Measurements from ENCODE around the gene TPO.

TPO gene

DNA sequence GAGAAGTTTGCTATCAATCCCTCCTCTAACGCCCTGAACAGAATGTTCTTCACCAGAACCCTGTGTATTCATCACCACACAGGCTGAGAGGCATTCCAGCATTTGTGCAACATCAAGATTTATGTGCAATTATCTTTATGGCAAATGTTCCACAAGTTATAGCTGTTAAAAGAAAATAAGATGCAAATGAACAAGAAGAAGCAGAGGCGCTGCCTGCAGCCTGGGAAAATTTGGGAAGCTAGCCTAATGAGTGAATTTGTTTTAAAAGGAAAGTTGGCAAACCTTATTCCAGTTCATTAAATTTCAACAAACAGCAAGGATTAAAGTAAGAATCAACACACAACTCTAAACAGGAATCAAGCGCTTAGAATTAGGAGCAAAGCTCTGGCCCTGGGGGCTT, 5.3 kb downstream of the TPO start:
- TF ChIP-seq, protein P1, sequence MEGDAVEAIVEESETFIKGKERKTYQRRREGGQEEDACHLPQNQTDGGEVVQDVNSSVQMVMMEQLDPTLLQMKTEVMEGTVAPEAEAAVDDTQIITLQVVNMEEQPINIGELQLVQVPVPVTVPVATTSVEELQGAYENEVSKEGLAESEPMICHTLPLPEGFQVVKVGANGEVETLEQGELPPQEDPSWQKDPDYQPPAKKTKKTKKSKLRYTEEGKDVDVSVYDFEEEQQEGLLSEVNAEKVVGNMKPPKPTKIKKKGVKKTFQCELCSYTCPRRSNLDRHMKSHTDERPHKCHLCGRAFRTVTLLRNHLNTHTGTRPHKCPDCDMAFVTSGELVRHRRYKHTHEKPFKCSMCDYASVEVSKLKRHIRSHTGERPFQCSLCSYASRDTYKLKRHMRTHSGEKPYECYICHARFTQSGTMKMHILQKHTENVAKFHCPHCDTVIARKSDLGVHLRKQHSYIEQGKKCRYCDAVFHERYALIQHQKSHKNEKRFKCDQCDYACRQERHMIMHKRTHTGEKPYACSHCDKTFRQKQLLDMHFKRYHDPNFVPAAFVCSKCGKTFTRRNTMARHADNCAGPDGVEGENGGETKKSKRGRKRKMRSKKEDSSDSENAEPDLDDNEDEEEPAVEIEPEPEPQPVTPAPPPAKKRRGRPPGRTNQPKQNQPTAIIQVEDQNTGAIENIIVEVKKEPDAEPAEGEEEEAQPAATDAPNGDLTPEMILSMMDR (IDR thresholded peaks at IDR 0.05; ENCODE audit: low read depth, low read length) = no peak
- H3K4me3 ChIP-seq (replicated peaks in 1 of 2; ENCODE audit: low read depth in 2 of 2, low read length in 2 of 2) = no peak overlapping the region
- DNase-seq (ENCODE audit: low read depth in 2 of 2) = no peak

DNA sequence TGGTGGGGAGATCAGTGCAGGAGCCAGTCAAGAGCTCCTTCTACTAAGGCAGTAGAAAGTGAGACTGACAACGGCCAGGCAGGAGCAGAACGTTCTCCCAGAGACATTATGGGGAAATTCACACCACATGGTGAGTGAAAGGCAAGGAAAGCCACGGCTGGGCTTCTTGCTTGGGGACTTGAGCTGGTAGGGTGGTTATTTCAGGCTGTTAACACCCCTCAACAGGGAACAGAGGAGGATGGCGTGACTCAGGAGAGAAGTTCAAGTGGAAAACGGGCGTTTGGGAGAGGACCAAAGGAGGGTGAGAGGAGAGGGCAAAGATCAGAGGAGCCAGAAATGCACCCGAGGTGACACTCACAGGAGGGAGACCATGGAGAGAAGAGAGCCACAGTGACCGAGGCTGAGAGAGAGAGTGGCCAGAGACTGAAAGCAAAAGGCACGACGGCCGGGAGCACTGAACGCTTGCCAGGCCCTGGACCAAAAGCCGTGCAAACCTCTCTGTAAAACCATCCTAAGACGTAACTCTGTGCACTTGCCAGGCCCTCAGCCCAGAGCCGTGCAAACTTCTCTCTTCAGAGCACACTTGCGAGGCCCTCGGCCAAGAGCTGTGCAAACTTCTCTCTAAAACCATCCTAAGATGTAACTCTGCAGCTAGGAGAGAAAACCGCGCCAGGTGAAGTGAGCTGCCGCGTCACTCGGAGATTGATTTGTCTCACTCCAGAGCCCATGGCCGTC, 7.7 kb downstream of the TPO start:
- H3K4me3 ChIP-seq (replicated peaks in 1 of 2; ENCODE audit: low read depth in 2 of 2, low read length in 2 of 2) = no peak overlapping the region
- TF ChIP-seq, protein P1 (IDR thresholded peaks at IDR 0.05; ENCODE audit: low read depth, low read length) = no peak
- no peak for DNase-seq (ENCODE audit: low read depth in 2 of 2)

DNA sequence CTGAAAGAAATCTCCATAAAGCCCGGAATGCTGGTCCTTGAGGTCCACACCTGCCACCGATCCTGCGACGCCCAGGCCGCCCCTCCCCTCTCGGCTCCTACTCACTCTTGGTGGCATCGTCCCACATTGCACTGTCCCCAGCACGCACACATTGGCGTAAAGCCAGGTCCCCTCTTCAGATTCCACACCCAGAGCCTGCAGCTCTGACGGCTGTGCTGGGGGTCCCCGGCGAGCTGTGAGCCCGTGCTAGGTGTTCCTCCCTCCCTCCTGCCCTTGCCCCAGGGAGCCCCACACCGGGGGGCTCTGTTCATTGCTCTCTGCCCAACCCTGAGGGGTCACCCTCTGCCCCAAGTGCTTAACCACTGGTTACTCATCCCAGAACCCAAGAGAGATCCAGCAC, 8.5 kb downstream of the TPO start:
- DNase-seq (ENCODE audit: low read depth in 2 of 2) = no peak
- H3K4me3 ChIP-seq (replicated peaks in 1 of 2; ENCODE audit: low read depth in 2 of 2, low read length in 2 of 2) = no peak overlapping the region
- TF ChIP-seq, protein P1 (IDR thresholded peaks at IDR 0.05; ENCODE audit: low read depth, low read length) = no peak

DNA sequence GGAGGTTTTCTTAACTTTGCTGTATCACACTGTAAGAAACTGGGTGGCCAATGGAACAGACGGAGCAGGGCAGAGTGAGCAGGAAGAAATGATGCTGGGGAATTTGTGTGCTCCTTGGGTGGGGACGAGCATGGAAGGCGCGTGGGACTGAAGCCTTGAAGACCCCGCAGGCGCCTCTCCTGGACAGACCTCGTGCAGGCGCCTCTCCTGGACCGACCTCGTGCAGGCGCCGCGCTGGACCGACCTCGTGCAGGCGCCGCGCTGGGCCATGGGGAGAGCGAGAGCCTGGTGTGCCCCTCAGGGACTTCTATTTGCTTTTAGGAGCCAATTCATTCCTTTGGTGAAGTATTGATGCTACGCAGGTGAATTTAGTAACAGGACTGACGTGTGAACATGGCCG, 8.9 kb downstream of the TPO start:
- no peak overlapping the region for H3K4me3 ChIP-seq (replicated peaks in 1 of 2; ENCODE audit: low read depth in 2 of 2, low read length in 2 of 2)
- TF ChIP-seq, protein P1 (IDR thresholded peaks at IDR 0.05; ENCODE audit: low read depth, low read length) = no peak
- no peak for DNase-seq (ENCODE audit: low read depth in 2 of 2)

DNA sequence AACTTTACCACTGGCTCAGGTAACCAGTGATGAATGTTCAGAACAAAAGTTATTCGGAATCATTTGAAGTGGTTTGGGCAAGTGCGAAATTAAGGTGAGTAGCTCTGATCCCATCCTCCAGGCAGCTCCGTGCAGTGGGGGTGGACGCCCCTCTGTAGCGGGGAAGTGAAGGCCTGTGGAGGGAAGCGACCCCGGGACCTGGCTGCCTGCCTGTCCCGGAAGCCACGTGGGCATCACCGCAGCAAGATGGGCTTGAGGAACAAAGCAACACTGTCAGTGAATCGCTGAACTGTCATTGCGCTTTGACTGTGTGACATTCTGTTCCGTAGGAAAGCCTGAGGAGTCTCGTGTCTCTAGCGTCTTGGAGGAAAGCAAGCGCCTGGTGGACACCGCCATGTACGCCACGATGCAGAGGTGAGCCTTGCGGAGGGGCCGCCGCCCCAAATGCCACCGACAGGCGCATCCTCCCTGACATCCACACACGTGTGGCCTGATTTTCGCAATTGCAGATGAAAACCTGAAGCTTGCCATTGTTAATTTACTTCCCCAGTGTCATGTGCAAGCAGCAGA, 9.5 kb downstream of the TPO start:
- DNase-seq (ENCODE audit: low read depth in 2 of 2) = no peak
- H3K4me3 ChIP-seq (replicated peaks in 1 of 2; ENCODE audit: low read depth in 2 of 2, low read length in 2 of 2) = no peak overlapping the region
- TF ChIP-seq, protein P1 (IDR thresholded peaks at IDR 0.05; ENCODE audit: low read depth, low read length) = no peak

DNA sequence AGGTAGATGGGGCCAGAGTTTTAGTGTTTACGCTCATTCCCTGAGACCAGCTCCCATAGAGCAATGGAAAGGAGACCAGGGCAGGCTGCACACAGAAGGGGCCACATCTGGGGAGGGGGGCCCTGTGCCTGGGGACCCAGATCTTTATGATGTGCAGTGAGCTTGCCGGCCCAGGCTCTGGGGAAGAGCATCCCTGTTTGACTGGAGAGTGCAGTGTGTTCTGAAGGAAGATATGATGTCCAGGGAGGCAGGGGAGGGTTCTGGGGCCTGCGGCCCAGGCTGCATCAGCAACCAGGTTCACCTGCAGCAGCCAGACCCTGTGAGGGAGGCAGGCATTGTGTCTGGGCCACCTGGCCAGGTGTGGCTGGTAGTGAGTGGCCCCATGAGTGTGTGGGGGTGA, 13.8 kb downstream of the TPO start:
- DNase-seq (ENCODE audit: low read depth in 2 of 2) = no peak
- no peak overlapping the region for H3K4me3 ChIP-seq (replicated peaks in 1 of 2; ENCODE audit: low read depth in 2 of 2, low read length in 2 of 2)
- TF ChIP-seq, protein P1 (IDR thresholded peaks at IDR 0.05; ENCODE audit: low read depth, low read length) = no peak
